Spleen (tissue), 11 donors: ENCODE measurements around the gene GRIK5. TPM values are rescaled to one million over a fixed set of nuclear protein-coding genes. Genes with fewer than 3 reads are reported as not detected.

Experiments used
- DNase-seq: peaks from one replicate; pipeline ENCODE4 v3.0.0-alpha.2; 2020
- H3K27ac ChIP-seq, 8 donors: fragments of 200-600 bp; sonication (generic) in 7 of 8; 1 replicate in 4 of 8; 2 replicates in 4 of 8; pipeline versions ENCODE4 v1.5.0 to v1.8.0; 2016 to 2021; ENCODE audit warnings: inconsistent platforms in 4 of 8, mild to moderate bottlenecking in 4 of 8, moderate library complexity in 1 of 8
- H3K27me3 ChIP-seq, 7 donors: fragments of 200-600 bp; sonication (generic) in 6 of 7; replicated peaks in 1 of 7; 1 replicate in 4 of 7; 2 replicates in 3 of 7; pipeline versions ENCODE4 v1.5.0 to v1.8.0; 2016 to 2021; ENCODE audit warnings: inconsistent platforms in 3 of 7, mild to moderate bottlenecking in 1 of 7
- H3K36me3 ChIP-seq, 6 donors: fragments of 200-600 bp; sonication (generic) in 5 of 6; 1 replicate in 4 of 6; 2 replicates in 2 of 6; pipeline versions ENCODE4 v1.5.0 to v1.8.0; 2016 to 2021; ENCODE audit warnings: inconsistent platforms in 2 of 6
- H3K4me1 ChIP-seq, 6 donors: fragments of 200-600 bp; sonication (generic) in 5 of 6; 1 replicate in 3 of 6; 2 replicates in 3 of 6; pipeline versions ENCODE4 v1.5.0 to v1.8.0; 2016 to 2021; ENCODE audit warnings: inconsistent platforms in 3 of 6
- H3K4me3 ChIP-seq, 8 donors: fragments of 200-600 bp; sonication (generic) in 7 of 8; 1 replicate in 4 of 8; 2 replicates in 4 of 8; pipeline versions ENCODE4 v1.5.0 to v1.8.0; 2016 to 2021; ENCODE audit warnings: inconsistent platforms in 4 of 8, mild to moderate bottlenecking in 4 of 8, moderate library complexity in 2 of 8
- H3K9me3 ChIP-seq, 8 donors: fragments of 200-600 bp; sonication (generic) in 7 of 8; 1 replicate in 4 of 8; 2 replicates in 4 of 8; pipeline versions ENCODE4 v1.5.0 to v1.8.0; 2016 to 2021; ENCODE audit warnings: inconsistent platforms in 4 of 8
- CTCF ChIP-seq, 11 experiments: fragments of 200-600 bp in 7 of 11; fragments of 450-650 bp in 4 of 11; sonication (generic) in 4 of 11; IDR thresholded peaks in 8 of 11; conservative IDR thresholded peaks in 3 of 11; 1 replicate in 7 of 11; 2 replicates in 4 of 11; pipeline versions ENCODE4 v1.4.0 to v1.8.0; 2016 to 2021; ENCODE audit warnings: antibody characterized with exemption in 11 of 11, inconsistent platforms in 4 of 11, mild to moderate bottlenecking in 1 of 11
- POLR2A ChIP-seq, 3 donors: fragments of 450-650 bp; IDR thresholded peaks; one replicate each; pipeline ENCODE4 v1.5.1; 2017; ENCODE audit warnings: antibody characterized with exemption in 3 of 3, mild to moderate bottlenecking in 1 of 3
- POLR2AphosphoS5 ChIP-seq, 3 donors: sonication (generic); formaldehyde crosslinking; IDR thresholded peaks; one replicate each; pipeline ENCODE4 v1.5.1; 2017; ENCODE audit warnings: antibody characterized with exemption in 3 of 3
- WGBS, 5 donors: extraction: QIAGEN DNeasy Blood & Tissue Kit in 3 of 5; methylation state at CpG; one replicate each; pipeline versions ENCODE4 v1.1.5 to v1.1.7; 2013 to 2018; 5-methylcytosine and 5-hydroxymethylcytosine counted together
- intact Hi-C: fragments of 100-400 bp; cut with DNase I; formaldehyde crosslinking; loops from one replicate; pipeline ENCODE4 v1.15.0; 2023; ENCODE audit warnings: low total_unique reads
- polyA plus RNA-seq, 3 donors: library from polyadenylated mRNA; stranded (reverse); fragments of 200-250 nt; gene quantifications; one replicate each; pipeline ENCODE4 v1.2.1, GENCODE V29; 2013
- total RNA-seq, 7 donors: library from RNA; depleted of rRNA in 3 of 7; stranded (reverse); fragments of >200 nt in 3 of 7; fragmentation: NEBNext Ultra II Directional in 4 of 7; extraction: Animal tissue kit (Norgen Biotek cat#: 25700) in 4 of 7; gene quantifications; one replicate each; pipeline versions ENCODE4 v1.1.0 to v1.2.1, GENCODE V29; 2016 to 2021
- donor health status: healthy with polysubstance abuse.
- donor health status: DM: no; HTN: no; CAD: no; lungs with moderate emphysema.
- donor health status: DM: no; HTN: no; CAD: no.
- donor health status: Bipolar disorder and iron deficiency.
- donor health status: healthy.
- donor health status: DM: no; HTN: no; CAD: no.
- donor health status: DM: yes; HTN: yes; CAD: no.

Gene GRIK5
- total and polyA plus RNA-seq, 10 donors: 0.94 to 4.7 (median 2.1) TPM

GRCh38 chr19:42079886-42080763 is 10.1 kb upstream of the GRIK5 start:
- Histone ChIP-seq H3K36me3 (peaks cover 8 to 60% (median 42%) of the 10 kb centered on the region in 6 donors), H3K27me3 (no peaks in the 10 kb centered on the region), H3K27ac (no peak overlapping the region), H3K4me3 (no peak overlapping the region), H3K4me1 (peaks cover 7 to 56% (median 31%) of the 10 kb centered on the region in 6 donors), H3K9me3 (no peaks in the 10 kb centered on the region)
- intact Hi-C loops: no loop called here
- peak in 2 of 3 donors; percentile 21 to 34 for TF ChIP-seq POLR2AphosphoS5 (IDR thresholded peaks at IDR 0.05)
- TF ChIP-seq POLR2A (IDR thresholded peaks at IDR 0.05): no peak
- DNase-seq: no peak
- 93 to 97% (median 94%) methylated on average over 34 to 44 of the region's 44 CpGs for WGBS, 5 donors

DNA sequence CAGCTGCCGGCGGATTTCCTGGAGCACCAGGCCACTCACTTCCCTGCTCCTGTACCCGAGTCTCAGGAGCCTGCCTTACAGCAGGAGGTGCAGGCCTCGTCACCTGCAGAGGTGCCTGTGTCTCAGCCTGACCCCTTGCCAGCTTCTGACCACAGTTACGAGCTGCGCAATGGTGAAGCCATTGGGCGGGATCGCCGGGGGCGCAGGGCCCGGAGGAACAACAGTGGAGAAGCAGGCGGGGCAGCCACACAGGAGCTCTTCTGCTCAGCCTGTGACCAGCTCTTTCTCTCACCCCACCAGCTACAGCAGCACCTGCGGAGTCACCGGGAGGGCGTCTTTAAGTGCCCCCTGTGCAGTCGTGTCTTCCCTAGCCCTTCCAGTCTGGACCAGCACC is 9.3 kb upstream of the GRIK5 start:
- Histone ChIP-seq H3K4me1 (peaks cover 7 to 64% (median 37%) of the 10 kb centered on the region in 6 donors), H3K27ac (no peak overlapping the region), H3K27me3 (no peaks in the 10 kb centered on the region), H3K4me3 (no peak overlapping the region), H3K9me3 (no peaks in the 10 kb centered on the region), H3K36me3 (peaks cover 8 to 60% (median 42%) of the 10 kb centered on the region in 6 donors)
- no peak for DNase-seq
- 72 to 97% (median 82%) methylated on average over 6 to 16 of the region's 16 CpGs for WGBS, 5 donors
- intact Hi-C loops: no loop called here
- TF ChIP-seq POLR2A (IDR thresholded peaks at IDR 0.05): no peak
- TF ChIP-seq POLR2AphosphoS5 (IDR thresholded peaks at IDR 0.05): peak in 1 of 3 donors; percentile 35

DNA sequence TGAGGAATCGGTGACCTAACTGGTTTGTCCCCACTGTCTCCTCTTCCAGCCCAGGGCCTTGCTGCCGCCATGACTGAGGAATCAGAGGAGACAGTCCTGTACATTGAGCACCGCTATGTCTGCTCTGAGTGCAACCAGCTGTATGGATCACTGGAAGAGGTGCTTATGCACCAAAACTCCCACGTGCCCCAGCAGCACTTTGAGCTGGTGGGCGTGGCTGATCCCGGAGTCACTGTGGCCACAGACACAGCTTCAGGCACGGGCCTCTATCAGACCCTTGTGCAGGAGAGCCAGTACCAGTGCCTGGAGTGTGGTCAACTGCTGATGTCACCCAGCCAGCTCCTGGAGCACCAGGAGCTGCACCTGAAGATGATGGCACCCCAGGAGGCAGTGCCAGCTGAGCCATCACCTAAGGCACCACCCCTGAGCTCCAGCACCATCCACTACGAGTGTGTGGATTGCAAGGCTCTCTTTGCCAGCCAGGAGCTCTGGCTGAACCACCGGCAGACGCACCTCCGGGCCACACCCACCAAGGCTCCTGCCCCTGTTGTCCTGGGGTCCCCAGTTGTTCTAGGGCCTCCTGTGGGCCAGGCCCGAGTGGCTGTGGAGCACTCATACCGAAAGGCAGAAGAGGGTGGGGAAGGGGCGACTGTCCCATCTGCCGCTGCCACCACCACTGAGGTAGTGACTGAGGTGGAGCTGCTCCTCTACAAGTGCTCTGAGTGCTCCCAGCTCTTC is 8.7 kb upstream of the GRIK5 start:
- intact Hi-C loops: no loop called here
- peaks cover 8 to 55% (median 42%) of the 10 kb centered on the region in 6 donors for H3K36me3 ChIP-seq

GRCh38 chr19:42078058-42078457 is 8.1 kb upstream of the GRIK5 start:
- no peaks in the 10 kb centered on the region for H3K9me3 ChIP-seq
- intact Hi-C loops: no loop called here
- 81 to 97% (median 88%) methylated on average over 1 of the region's 1 CpG for WGBS, 5 donors
- TF ChIP-seq CTCF (IDR thresholded peaks at IDR 0.05 in 8 of 11, conservative IDR thresholded peaks at IDR 0.05 in 3 of 11) (no peak), POLR2AphosphoS5 (IDR thresholded peaks at IDR 0.05) (no peak), POLR2A (IDR thresholded peaks at IDR 0.05) (no peak)
- peaks cover 7 to 64% (median 37%) of the 10 kb centered on the region in 6 donors for H3K4me1 ChIP-seq
- peaks cover 8 to 49% (median 39%) of the 10 kb centered on the region in 6 donors for H3K36me3 ChIP-seq
- H3K27me3 ChIP-seq: no peaks in the 10 kb centered on the region
- H3K27ac ChIP-seq: peak overlapping the region in 1 of 8 donors; percentile 98
- DNase-seq: no peak
- no peak overlapping the region for H3K4me3 ChIP-seq

More for the DNA sequence above, 8.7 kb upstream of the GRIK5 start:
- H3K27ac ChIP-seq: no peak overlapping the region
- no peaks in the 10 kb centered on the region for H3K27me3 ChIP-seq
- H3K4me1 ChIP-seq: peaks cover 7 to 64% (median 37%) of the 10 kb centered on the region in 6 donors
- no peak overlapping the region for H3K4me3 ChIP-seq
- H3K9me3 ChIP-seq: no peaks in the 10 kb centered on the region
- TF ChIP-seq POLR2AphosphoS5 (IDR thresholded peaks at IDR 0.05): no peak
- no peak for TF ChIP-seq CTCF (IDR thresholded peaks at IDR 0.05 in 8 of 11, conservative IDR thresholded peaks at IDR 0.05 in 3 of 11)
- no peak for TF ChIP-seq POLR2A (IDR thresholded peaks at IDR 0.05)
- no peak for DNase-seq
- WGBS, 5 donors: 83 to 92% (median 84%) methylated on average over 10 to 15 of the region's 15 CpGs
